Suprapubic skin (tissue), 4 donors: Measurements from ENCODE around the gene RNF180. TPM values are rescaled to one million over a fixed set of nuclear protein-coding genes. Genes with fewer than 3 reads are reported as not detected.
A peak's percentile ranks its signal among the peaks of the same experiment; 100 is the strongest.

ENCODE experiments used
- DNase-seq, 2 donors: peaks; one replicate each; pipeline ENCODE4 v3.0.0-alpha.2; 2019; ENCODE audit warnings: low spot score in 2 of 2
- H3K27ac ChIP-seq: fragments of 200-600 bp; sonication (generic); one replicate; pipeline ENCODE4 v1.5.1; 2019
- H3K27me3 ChIP-seq: fragments of 200-600 bp; sonication (generic); one replicate; pipeline ENCODE4 v1.5.1; 2019
- H3K36me3 ChIP-seq: fragments of 200-600 bp; sonication (generic); one replicate; pipeline ENCODE4 v1.5.1; 2019
- H3K4me1 ChIP-seq: fragments of 200-600 bp; sonication (generic); one replicate; pipeline ENCODE4 v1.5.1; 2019
- H3K4me3 ChIP-seq: fragments of 200-600 bp; sonication (generic); one replicate; pipeline ENCODE4 v1.5.1; 2019; ENCODE audit warnings: mild to moderate bottlenecking
- H3K9me3 ChIP-seq: fragments of 200-600 bp; sonication (generic); one replicate; pipeline ENCODE4 v1.5.1; 2019
- CTCF ChIP-seq, 2 donors: fragments of 200-600 bp in 1 of 2; fragments of 450-650 bp in 1 of 2; sonication (generic) in 1 of 2; IDR thresholded peaks; one replicate each; pipeline ENCODE4 v1.5.1; 2016 to 2019; ENCODE audit warnings: antibody characterized with exemption in 2 of 2, mild to moderate bottlenecking in 1 of 2, moderate library complexity in 1 of 2
- EP300 ChIP-seq: sonication (generic); formaldehyde crosslinking; IDR thresholded peaks from one replicate; pipeline ENCODE4 v1.6.1; 2017; ENCODE audit warnings: antibody characterized with exemption
- POLR2A ChIP-seq, 2 donors: fragments of 450-650 bp; IDR thresholded peaks; one replicate each; pipeline ENCODE4 v1.6.1; 2017; ENCODE audit warnings: antibody characterized with exemption in 2 of 2, mild to moderate bottlenecking in 2 of 2, moderate library complexity in 2 of 2
- POLR2AphosphoS5 ChIP-seq, 3 donors: sonication (generic); formaldehyde crosslinking; IDR thresholded peaks; one replicate each; pipeline ENCODE4 v1.6.1; 2017; ENCODE audit warnings: antibody characterized with exemption in 3 of 3
- WGBS: methylation state at CpG from one replicate; pipeline ENCODE4 v1.1.5; 2018; 5-methylcytosine and 5-hydroxymethylcytosine counted together
- total RNA-seq, 4 donors: library from RNA; depleted of rRNA; stranded (reverse); fragments of >200 nt; gene quantifications; one replicate each; pipeline ENCODE4 v1.1.0, GENCODE V29; 2016

RNF180 gene
- total RNA-seq, 4 donors from 2014 or later: 11.3 to 20.9 (median 17.0) TPM

- 26% methylated on average over 4 of the region's 4 CpGs for WGBS
These were observed 20.3 kb upstream of the RNF180 start for GRCh38 chr5:64145216-64145895.

GRCh38 chr5:64147379-64147778, 18.3 kb upstream of the RNF180 start:
- TF ChIP-seq EP300 (no peak), CTCF (IDR thresholded peaks at IDR 0.05) (no peak), POLR2AphosphoS5 (IDR thresholded peaks at IDR 0.05) (no peak), POLR2A (IDR thresholded peaks at IDR 0.05) (no peak)
- WGBS: 85% methylated on average over 2 of the region's 2 CpGs

More at GRCh38 chr5:64145216-64145895, 20.3 kb upstream of the RNF180 start:
- H3K27me3 ChIP-seq: no peaks in the 10 kb centered on the region
- H3K4me3 ChIP-seq: no peak overlapping the region
- no peaks in the 10 kb centered on the region for H3K9me3 ChIP-seq
- peaks cover 22% of the 10 kb centered on the region for H3K4me1 ChIP-seq
- TF ChIP-seq POLR2AphosphoS5 (IDR thresholded peaks at IDR 0.05): no peak
- no peak for TF ChIP-seq POLR2A (IDR thresholded peaks at IDR 0.05)
- no peak for TF ChIP-seq EP300
- TF ChIP-seq CTCF (IDR thresholded peaks at IDR 0.05): no peak
- H3K27ac ChIP-seq: peak overlapping the region; percentile 8
- H3K36me3 ChIP-seq: no peaks in the 10 kb centered on the region
- no peak for DNase-seq

GRCh38 chr5:64147849-64148441, 17.7 kb upstream of the RNF180 start:
- WGBS: 10% methylated on average over 7 of the region's 7 CpGs
- no peaks in the 10 kb centered on the region for H3K9me3 ChIP-seq
- no peak overlapping the region for H3K27ac ChIP-seq
- peak in 1 of 2 donors; percentile 61 for DNase-seq
- no peaks in the 10 kb centered on the region for H3K36me3 ChIP-seq
- TF ChIP-seq POLR2A (IDR thresholded peaks at IDR 0.05) (no peak), CTCF (IDR thresholded peaks at IDR 0.05) (peak; percentile 47 to 65)
- no peak overlapping the region for H3K4me3 ChIP-seq
- H3K27me3 ChIP-seq: no peaks in the 10 kb centered on the region
- peaks cover 22% of the 10 kb centered on the region for H3K4me1 ChIP-seq

More at GRCh38 chr5:64147379-64147778, 18.3 kb upstream of the RNF180 start:
- Histone ChIP-seq H3K4me1 (peaks cover 22% of the 10 kb centered on the region), H3K4me3 (no peak overlapping the region), H3K27me3 (no peaks in the 10 kb centered on the region), H3K27ac (no peak overlapping the region), H3K36me3 (no peaks in the 10 kb centered on the region), H3K9me3 (no peaks in the 10 kb centered on the region)
- DNase-seq: no peak

GRCh38 chr5:64149268-64149667, 16.4 kb upstream of the RNF180 start:
- no peaks in the 10 kb centered on the region for H3K36me3 ChIP-seq
- DNase-seq: no peak
- no peak overlapping the region for H3K27ac ChIP-seq
- no peak overlapping the region for H3K4me3 ChIP-seq
- H3K27me3 ChIP-seq: no peaks in the 10 kb centered on the region
- peaks cover 16% of the 10 kb centered on the region for H3K4me1 ChIP-seq
- no peak for TF ChIP-seq POLR2AphosphoS5 (IDR thresholded peaks at IDR 0.05)
- TF ChIP-seq POLR2A (IDR thresholded peaks at IDR 0.05): no peak
- no peak for TF ChIP-seq CTCF (IDR thresholded peaks at IDR 0.05)
- no peak for TF ChIP-seq EP300
- H3K9me3 ChIP-seq: no peaks in the 10 kb centered on the region

GRCh38 chr5:64149857-64150521, 15.7 kb upstream of the RNF180 start:
- no peaks in the 10 kb centered on the region for H3K36me3 ChIP-seq
- WGBS: 92% methylated on average over 11 of the region's 33 CpGs
- no peak for DNase-seq
- TF ChIP-seq EP300 (no peak), CTCF (IDR thresholded peaks at IDR 0.05) (no peak)
- H3K4me3 ChIP-seq: no peak overlapping the region
- H3K9me3 ChIP-seq: no peaks in the 10 kb centered on the region
- peaks cover 12% of the 10 kb centered on the region for H3K4me1 ChIP-seq
- H3K27me3 ChIP-seq: no peaks in the 10 kb centered on the region
- H3K27ac ChIP-seq: no peak overlapping the region
